HG03175 (cell line): ENCODE results near the gene CAPN13.

Source experiments
- ATAC-seq: cut with Tn5 transposase; IDR thresholded peaks from one replicate; pipeline ENCODE4 v1.9.1; 2021; ENCODE audit warnings: mild to moderate bottlenecking, moderate library complexity; ENCODE audit not compliant: unreplicated experiment

The CAPN13 gene

DNA sequence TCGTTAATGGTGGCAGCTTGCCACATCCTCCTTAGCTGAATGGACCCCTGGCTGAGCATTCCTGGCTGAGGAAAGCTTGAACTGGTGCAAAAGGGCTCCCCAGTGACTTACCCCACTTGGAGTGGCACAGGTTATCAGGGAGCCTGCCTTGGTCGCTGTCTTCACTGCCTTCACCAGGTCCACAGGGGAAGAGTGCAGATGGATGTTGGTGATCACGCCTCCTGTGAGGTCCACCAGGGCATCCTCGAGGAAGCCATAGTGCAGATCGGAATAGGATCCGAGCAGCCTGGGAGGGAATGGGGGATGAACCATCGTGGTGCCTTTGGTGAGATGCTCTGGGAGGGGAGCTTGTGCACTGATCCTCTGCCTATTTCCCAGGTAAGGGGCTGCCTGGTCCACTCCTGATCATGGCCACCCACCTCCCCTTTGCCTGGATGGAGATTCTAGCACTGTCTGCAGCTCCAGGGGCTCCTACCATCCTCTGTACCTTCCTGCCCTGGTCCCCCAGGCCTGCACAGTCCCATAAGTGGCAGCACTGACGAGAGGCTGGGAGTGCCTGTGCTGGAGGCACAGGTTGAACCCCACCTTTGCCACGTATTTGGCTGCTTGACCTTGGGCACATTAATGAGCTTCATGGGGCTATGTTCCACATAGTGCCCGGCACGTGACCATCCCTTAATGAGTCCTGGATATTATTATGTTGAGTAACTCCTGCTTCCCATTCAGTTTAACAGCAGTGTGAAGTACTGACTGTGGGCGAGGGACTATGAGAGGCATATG lies 43.0 kb downstream of the CAPN13 start:
- no peak for ATAC-seq

GRCh38 chr2:30763151-30763660 lies 44.0 kb downstream of the CAPN13 start:
- ATAC-seq: no peak

GRCh38 chr2:30761226-30761625 lies 46.0 kb downstream of the CAPN13 start:
- ATAC-seq: no peak

DNA sequence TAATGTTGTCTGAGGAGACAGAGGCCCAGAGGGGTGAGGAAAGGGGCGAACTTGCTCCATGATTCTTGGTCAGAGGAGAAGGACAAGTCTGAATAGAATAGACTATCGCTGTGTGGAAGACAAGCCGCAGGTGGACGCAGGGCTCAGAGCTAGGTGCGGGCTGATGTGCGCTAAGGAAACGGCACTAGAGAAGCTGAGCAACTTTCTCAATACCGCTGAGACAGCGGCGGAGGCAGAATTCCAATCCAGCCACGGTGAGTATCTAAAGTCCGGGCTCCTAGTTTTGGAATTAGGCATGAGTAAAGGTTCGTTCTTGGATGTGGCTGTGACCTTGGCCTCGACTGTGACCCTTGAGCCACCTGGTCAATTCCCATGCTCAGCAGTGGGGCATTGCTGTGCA lies 47.8 kb downstream of the CAPN13 start:
- ATAC-seq: no peak

GRCh38 chr2:30758191-30758651 lies 49.0 kb downstream of the CAPN13 start:
- no peak for ATAC-seq

GRCh38 chr2:30757749-30758148 lies 49.5 kb downstream of the CAPN13 start:
- ATAC-seq: no peak

DNA sequence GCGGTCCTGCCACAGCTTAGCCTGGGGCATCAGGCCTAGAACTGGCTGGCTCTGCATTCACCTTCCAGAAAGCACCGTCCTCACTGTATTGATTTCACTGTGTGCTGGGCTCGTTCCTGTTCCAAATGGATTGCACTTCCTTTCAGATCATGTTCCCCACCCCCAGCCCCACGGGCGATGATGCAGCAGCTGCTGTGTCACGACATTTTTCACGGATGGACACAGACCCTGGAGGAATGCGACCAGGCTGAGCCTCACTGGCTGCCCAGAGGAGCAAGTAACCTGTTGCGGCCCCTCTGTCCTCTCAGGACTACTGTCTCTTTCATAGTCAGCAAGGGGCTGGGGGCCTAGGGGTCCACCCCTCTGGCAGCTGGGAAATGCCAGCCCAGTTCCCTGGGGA lies 50.3 kb downstream of the CAPN13 start:
- no peak for ATAC-seq

DNA sequence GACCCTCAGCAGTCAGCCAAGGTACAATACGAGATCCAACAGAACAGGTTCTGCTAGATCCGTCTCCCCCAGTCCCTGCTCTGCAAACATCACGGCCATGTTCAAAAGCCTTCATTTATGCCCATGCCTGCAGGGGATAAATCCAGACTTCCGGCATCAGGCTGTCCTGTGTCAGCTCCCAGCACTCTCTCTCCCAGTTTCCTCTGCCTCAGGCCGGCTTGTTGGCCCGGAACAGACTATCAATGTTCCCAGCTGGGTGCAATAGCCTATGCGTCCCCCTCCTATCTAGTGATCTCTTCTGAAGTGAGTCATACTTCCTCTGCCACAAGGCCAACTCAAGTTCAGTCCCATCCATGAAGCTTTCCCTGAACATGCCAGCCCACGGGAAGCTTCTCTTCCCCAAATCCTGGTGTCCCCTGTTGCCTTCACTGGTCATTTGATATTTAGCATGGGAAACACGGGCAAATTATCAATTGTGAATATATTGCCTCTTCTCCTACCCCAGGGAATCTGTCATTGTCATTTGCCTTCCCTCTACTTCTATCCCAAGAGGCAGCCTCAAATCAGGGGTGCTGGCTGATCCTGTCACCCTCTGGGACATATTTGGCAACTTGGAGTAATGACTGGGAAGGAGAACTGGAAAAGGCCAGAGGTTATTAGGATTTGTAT lies 51.1 kb downstream of the CAPN13 start:
- no peak for ATAC-seq

GRCh38 chr2:30753630-30754029 lies 53.6 kb downstream of the CAPN13 start:
- ATAC-seq: no peak

- no peak for ATAC-seq
Measured at GRCh38 chr2:30752811-30753210, 54.4 kb downstream of the CAPN13 start.

DNA sequence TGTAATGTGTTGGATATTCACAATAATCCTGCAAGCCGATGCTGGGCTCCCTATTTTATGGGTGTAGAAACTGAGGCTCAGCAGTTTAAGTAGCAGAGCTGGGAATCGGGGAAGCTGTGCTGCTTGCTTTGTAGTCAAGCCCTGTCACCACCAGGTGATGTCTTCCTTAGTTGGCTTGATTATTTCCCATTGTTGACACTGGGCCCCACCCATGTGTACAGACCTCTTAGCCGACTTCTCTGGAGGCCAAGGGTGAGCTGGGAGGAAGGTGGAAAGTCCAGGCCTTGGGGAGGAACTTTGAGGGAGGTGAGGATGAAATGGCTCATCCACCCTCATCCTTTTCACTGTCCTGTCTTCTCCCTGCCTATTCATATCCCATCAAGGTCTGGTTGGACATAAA lies 60.0 kb downstream of the CAPN13 start:
- ATAC-seq: no peak

DNA sequence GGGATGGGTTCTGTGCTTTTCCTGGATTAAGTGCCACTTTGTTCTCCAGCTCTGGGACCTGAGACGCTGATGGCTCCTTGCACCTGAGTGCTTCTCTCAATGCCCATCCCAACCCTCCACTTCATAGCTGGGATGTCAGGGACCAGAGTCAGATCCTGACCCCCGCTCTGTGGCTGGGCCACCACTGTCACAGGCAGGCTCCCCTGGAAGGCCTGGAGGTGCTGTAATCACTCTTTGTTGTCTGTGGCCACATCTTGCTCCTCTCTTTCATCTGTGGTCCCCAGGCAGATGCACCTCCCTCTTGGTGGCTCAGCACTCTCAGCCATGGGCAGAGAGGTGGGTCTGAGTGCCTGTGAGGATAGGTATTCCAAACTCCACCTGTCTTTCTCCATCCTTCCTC lies 62.4 kb downstream of the CAPN13 start:
- no peak for ATAC-seq

DNA sequence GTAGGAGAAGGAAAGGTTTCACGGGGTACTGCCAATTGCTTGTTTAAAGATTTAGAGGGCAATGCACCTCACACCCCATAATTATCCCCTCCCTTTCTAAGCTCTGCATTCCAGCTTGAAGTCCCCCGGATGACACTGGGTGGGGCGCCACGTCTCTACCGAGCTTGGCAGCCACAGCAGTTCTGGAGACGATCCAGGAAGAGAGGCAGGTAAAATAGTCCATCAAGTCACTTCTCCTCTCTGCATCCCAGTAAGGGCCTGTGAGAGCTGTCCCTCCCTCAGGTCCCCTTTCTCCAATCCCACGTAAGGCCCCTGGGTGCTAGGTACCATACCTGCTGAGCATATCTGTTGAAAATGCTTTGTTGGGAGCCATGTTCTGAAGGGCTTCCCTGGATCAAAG lies 65.7 kb downstream of the CAPN13 start:
- no peak for ATAC-seq

GRCh38 chr2:30738141-30738911 lies 68.9 kb downstream of the CAPN13 start:
- ATAC-seq: no peak

- ATAC-seq: no peak
Measured at GRCh38 chr2:30737326-30737610, 70.0 kb downstream of the CAPN13 start.

- ATAC-seq: no peak
Measured at GRCh38 chr2:30736461-30737325, 70.6 kb downstream of the CAPN13 start.

GRCh38 chr2:30733876-30734520 lies 73.2 kb downstream of the CAPN13 start:
- no peak for ATAC-seq

GRCh38 chr2:30732876-30733275 lies 74.4 kb downstream of the CAPN13 start:
- ATAC-seq: no peak

GRCh38 chr2:30732376-30732775 lies 74.9 kb downstream of the CAPN13 start:
- ATAC-seq: no peak

DNA sequence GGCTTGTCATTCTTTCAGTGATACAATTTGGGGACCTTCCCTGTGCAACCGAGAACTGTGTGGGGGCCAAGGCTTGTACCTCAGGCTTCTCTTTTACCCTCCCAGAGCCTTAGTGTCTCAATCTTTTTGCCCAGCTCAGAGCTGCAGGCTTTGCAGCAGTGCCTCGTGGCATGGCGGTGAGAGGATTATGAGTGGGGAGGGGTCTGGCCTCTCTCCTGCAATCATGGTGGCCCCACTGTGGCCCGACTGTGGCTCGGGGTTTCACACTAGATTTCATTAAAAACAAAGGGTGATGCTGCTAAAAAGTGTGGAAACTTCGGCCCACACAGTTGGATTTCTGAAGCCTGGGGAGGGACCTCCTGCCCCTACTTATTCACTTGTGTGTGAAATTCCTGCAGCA lies 75.5 kb downstream of the CAPN13 start:
- no peak for ATAC-seq
